Dermis microvascular lymphatic vessel endothelial cell (primary cell): ENCODE data around the gene NOTO. TPM values are rescaled to one million over a fixed set of nuclear protein-coding genes. Genes with fewer than 3 reads are reported as not detected.

Experiments used
- DNase-seq, 2 donors: peaks; one replicate each; pipeline versions ENCODE4 v3.0.0 to v3.0.0-alpha.2; 2010; ENCODE audit warnings: low read depth in 2 of 2
- total RNA-seq: library from RNA; depleted of rRNA; stranded (reverse); fragments of >200 nt; gene quantifications from 2 replicates; pipeline ENCODE4 v1.2.1, GENCODE V29; 2014

NOTO gene
- total RNA-seq, 1 donor from 2014 or later, result not detected

DNA sequence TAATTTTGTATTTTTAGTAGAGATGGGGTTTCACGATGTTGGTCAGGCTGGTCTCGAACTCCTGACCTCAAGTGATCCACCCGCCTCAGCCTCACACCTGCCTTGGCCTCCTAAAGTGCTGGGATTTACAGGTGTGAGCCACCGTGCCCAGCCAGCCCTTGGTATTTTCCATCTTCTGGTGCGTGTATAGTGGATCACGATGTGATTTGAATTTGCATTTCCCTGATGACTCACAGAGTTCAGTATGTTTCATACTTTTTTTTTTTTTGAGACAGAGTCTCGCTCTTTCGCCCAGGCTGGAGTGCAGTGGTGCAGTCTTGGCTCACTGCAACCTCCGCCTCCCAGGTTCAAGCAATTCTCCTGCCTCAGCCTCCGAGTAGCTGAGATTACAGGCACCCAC lies 2.1 kb upstream of the NOTO start:
- peak in 1 of 2 donors; percentile 8 for DNase-seq

DNA sequence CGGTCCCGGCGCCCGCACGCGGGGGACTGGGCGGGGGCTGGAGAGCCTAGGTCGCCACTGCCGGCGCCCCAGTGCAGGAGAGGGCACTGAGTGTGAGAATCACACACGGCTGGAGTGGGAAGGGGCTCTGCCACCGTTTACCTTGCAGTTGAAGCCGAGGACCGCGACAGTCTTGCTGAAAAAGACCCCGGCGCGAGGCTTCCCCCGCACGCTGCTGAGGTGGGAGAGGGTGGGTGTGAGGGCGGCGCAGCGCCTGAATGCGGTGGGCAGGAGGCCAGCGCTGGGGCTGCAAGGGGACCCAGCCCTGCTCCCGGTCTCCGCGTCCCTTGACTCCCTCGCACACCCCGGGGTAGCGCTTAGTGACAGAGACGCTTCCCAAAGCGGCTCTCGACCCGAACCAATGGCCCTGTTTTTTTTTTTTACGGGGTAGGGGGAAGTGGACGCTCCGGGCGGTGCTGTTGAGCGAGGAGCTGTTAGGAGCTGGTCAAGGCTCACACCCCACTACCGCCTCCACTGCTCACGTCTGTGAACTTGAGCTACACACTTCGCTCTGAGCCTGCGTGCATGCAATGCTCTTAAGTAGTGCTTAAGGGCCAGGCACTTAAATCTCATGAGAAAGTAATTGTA lies 794 bp downstream of the NOTO start:
- no peak for DNase-seq

DNA sequence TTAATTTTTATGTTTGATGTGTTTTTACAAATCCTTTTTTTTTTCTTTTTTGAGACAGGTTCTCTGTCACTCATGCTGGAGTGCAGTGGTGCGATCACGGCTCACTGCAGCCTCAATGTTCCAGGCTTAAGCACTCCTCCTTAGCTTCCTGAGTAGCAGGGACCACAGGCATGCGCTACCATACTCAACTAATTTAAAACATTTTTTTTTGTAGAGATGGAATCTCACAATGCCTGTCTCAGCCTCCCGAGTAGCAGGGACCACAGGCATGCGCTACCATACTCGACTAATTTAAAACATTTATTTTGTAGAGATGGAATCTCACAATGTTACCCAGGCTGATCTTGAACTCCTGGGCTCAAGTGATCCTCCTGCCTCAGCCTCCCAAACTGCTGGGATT lies 3.2 kb downstream of the NOTO start:
- DNase-seq, result no peak

DNA sequence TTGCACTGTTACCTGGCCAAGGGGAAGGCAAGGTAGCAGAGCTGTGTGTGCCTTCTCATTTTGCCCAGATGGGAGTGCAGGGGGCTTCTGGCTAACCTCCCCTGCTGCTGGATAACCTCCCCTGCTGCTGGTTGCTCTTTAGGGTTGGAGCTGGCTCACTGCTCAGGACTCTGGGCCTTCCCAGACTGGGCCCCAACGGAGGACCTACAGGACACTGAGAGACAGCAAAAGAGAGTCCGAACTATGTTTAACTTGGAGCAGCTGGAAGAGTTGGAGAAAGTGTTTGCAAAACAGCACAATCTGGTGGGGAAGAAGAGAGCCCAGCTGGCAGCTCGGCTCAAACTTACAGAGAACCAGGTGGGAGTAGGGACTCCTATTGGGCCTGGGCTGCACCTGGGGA lies 5.9 kb downstream of the NOTO start:
- DNase-seq, result no peak

DNA sequence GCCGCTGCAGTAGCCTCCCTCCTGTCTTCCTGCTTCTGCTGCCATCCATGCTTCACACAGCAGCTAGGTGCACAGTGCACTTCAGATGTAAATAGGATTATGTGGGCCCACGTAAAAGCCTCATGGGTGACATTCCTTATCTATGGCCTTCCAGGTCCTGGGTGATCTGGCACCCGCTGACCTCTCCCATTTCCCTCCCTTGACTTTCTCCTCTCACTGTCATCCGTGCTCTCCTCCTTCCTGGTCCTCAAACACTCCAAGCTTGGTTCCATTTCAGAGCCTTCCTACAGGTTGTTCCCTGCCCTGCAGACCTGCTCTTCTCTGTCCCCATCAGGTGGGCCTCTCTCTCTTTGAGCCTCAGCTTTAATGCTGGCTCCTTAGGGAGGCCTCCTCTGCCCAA lies 7.6 kb downstream of the NOTO start:
- DNase-seq, result no peak

DNA sequence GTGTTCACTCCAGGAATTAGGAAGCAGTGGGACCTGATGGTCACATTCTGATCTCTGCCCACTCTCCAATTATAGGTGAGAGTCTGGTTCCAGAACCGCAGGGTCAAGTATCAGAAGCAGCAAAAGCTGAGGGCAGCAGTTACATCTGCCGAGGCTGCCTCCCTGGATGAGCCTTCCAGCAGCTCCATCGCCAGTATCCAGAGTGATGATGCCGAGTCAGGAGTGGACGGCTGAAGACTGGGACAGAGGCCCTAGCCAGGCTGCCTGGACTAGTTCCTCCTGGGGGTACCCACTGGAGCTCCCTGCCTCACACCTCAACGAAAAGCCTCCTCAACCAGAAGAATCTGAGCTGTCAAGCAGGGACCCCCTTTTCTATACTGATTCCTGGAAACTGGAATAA lies 8.3 kb downstream of the NOTO start:
- DNase-seq, result no peak

DNA sequence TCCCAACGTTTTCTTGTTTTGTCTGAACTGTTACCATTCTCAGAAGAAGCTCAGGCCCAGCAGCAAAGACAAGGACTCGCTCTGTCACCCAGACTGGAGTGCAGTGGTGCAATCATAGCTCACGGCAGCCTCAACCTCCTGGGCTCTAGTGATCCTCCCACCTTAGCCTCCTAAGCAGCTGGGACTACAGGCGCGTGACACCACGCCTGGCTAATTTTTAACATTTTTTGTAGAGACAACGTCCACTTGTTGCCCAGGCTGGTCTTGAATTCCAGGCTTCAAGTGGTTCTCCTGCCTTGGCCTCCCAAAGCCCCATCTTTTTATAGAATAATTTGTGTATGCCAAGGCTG lies 9.7 kb downstream of the NOTO start:
- DNase-seq, result no peak

DNA sequence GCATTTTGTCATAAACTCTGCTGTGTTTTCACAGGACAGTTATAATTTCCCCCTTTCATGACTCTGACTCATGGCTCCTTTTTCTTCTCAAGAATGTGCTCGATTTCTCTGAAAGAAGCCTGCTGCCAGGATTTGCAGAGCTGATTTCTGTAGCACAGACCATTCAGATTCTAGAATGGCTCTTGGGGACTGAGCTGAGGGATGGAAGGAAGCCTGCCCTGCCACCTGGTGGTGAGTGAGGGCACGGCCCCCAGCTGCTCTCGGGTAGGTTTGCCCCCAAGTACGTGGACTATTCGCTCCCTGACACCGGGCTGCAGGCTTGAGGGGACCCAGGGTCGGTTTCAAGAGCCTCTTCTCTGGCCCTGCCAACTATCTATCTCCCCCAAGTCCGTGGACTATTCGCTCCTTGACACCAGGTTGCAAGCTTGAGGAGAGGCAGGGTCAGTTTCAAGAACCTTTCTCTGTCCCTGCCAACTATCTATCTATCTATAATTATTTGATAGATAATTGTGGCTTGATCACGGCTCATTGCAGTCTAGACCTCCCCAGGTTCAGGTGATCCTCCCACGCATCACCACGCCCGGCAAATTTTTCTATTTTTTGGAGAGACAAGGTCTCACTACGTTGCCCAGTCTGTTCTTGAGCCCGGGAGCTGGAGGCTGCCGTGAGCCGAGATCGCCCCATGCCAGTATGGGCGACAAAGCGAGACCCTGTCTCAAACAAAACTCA lies 10.2 kb downstream of the NOTO start:
- DNase-seq, result peak; percentile 34 to 74

DNA sequence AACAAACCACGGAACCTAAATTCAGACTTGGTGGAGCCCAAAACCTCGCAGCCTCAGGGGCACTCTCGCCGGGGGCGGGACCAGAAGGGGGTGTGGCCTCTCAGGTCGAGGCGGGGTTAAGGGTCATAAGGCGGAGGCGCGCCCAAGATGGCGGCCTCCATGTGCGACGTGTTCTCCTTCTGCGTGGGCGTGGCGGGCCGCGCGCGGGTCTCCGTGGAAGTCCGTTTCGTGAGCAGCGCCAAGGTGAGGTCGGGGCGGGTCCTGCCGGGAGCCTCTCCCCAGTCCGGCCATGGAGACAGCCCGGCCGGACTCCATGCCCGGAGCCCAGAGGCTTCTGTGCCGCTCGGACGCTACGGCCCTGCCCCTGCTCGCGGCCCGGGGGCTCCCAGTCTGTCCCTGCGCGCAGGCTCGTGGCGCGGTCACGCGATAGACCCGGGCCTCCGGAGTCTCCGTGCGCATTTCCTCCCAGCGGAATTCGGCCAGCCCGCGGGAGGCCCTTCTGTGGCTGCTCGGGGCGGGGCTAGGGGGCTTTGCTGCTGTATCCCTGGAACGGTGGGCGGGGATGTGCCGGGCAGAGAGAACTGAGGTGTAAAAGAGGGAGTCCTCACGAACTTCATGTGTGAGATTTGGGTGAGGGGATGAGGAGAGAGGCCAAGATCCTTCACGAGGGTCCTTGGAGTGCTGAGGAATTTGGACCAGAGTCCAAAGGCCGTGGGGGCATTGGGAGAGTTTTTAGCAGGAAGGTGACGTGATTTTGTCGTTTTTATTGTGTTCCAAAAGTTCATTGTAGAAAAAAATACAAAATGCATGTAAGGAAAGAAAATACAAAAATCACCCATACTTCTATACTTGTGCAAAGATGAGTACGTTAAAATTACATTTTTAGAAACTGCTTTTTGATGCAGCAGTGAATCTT lies 12.0 kb downstream of the NOTO start, which contains the start of gene SMYD5:
TSS of gene SMYD5 (plus strand) at position 126 of the 916 bp plus-strand sequence. CDS start at position 148, 22 bp downstream.
- peak; percentile 74 to 79 for DNase-seq

DNA sequence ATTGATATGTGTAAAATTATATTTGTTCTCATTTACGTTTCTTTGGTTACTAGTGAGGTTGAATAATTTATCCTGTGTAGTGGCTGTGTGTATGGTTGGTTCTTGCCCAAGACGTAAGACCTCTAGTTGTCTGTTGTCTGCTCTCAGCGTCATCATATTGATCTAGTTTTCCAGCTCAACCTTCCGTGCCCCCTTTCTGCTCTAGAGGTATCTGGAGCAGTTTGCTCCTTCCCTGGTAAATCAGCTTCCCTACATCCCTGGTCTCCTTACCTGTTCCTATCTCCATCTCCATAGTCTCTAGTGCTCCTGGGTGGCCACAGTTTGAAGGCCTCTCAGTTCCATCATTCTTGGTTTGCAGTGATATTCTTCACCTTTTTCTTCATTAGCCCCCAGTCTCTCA lies 12.9 kb downstream of the NOTO start:
- no peak for DNase-seq

DNA sequence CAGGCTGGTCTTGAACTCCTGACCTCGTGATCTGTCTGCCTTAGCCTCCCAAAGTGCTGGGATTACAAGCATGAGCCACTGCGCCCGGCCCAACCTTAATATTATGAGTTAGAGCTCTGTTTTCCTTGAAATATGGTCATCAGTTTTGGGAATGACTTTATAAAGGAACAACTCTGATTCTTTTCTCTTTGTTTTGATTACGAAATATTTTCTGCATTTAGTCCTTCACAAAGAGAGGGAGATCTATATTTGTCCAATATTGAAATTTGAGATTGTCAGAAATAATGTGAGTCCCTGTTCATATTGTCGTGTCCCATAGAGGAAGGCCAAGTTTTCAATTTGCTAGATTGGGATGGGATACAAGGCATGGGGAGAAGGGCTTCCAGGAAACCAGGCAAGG lies 14.8 kb downstream of the NOTO start:
- no peak for DNase-seq

DNA sequence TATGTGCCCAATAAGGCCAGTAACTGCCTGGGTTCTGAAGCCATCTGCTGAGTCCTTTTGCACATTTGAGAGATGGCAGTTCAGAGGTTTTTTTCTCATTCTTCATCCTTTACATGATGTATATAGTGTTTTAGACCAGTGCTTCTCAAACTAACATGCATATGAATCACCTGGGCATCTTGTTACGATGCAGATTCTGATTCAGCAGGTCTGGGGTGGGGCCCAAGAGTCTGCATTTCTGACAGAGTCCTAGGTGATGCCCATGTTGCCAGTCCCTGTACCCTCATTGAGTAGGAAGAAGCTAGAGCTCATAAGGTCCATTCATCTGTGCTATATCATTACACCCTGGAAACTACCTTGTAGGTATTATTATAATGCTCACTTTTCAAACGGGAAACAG lies 15.5 kb downstream of the NOTO start:
- no peak for DNase-seq

DNA sequence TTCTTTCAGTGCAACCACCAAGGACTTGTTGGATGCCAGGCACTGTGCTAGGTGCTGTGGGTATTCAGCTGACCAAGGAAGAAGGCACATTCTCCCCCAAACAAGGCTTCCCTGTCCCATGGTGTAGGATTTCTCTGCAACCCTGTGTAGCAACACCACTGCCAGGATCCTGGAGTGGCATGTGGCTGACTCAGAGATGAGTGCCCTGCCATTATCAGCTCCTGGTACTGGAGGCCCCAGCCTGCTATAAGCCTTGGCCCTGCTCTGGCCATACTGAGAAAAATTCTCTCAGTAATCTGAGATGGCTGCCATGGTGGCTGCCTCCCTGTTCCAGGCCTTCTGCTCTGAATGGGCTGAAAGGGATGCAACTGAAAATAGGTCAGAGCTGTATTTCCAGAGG lies 15.9 kb downstream of the NOTO start:
- DNase-seq, result no peak

DNA sequence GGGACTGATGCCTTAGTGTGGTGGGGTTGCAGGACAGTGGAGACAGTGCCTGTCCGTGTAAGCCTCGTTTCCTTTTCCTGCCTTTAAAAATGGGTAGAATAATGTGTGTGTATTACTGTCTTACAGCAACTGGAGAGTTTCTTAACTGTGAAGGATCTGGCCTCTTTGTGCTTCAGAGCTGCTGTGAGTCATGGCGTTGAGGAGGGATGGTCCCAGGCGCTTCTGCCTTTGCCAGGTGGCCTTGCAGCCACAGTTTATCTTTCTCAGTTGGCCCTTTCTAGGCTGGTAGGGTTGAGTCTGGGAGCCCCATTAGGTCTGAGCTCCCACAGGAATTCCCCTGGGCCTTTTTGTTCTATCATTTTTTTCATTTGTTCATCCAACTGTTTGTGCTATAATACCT lies 21.4 kb downstream of the NOTO start:
- DNase-seq, result no peak

DNA sequence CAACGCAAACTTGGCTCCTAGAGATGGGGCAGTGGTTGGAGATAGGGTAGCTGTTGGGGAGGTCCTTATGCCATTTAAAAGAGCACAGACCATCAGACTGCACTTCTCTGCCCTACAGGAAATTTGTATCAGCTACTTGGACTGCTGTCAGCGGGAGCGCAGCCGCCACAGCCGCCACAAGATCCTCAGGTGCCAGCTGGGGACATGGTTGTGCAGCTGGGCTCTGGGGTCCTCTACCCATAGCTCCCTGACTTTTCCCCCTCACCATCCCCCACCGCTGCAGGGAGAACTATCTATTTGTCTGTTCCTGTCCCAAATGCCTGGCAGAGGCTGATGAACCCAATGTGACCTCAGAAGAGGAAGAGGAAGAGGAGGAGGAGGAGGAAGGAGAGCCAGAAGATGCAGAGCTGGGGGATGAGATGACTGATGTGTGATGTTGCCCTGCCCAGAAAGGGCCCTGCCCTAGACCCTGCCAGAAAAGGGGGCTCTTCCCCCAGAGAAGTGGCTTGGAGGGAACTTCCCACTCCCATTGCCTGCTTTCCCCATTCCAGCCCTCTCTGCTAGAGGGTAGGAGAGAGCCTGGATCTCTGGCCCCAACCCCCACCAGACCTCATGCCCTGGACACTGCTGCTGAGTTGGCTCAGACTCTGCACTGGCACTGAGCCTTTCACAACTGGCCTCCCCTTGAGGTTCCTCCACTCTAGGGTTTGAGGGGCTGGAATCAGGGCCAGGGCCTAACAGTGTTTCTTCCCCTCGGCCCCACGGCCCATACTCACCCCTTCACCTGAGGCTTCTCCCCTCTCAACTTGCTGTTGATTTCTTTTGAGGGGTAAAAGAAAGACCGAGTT lies 23.4 kb downstream of the NOTO start:
- no peak for DNase-seq

DNA sequence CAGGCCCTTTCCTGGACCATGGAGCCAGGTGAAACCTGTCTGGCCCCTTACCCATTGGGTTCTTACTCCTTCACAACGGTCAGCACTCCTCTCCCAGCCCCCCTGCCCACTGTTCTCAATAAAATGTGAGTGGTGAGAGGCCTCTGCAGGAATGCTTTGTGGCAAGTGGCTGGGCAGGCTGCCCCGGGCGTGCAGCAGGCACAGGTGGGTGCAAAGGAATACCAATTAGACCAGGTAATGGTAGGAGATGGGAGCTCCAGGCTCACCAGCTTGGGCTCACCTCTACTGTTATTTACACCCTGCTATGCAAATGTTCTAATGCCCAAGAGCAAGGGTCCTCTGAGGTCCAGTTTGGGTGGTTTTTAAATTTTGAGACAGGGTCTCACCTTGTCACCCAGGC lies 24.7 kb downstream of the NOTO start:
- no peak for DNase-seq

DNA sequence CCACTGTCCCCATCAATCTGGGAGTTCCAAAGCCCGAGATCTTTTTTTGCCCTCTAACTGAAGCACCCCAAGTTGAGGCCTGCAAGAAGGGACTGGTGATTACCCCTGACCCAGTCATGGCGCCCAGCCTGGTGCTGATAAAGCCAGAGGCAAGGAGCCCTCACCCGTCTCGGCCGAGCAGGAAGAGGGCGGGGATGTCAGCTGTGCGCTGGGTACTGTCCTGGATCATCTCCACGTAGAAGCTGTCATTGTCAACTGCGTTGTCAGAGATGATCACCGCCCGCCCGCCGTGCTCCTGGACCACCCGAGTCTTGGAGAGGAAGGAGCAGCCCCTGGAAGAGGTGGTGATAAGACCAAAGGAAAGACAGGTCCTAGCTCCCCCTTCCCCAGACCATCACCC lies 26.3 kb downstream of the NOTO start:
- no peak for DNase-seq

DNA sequence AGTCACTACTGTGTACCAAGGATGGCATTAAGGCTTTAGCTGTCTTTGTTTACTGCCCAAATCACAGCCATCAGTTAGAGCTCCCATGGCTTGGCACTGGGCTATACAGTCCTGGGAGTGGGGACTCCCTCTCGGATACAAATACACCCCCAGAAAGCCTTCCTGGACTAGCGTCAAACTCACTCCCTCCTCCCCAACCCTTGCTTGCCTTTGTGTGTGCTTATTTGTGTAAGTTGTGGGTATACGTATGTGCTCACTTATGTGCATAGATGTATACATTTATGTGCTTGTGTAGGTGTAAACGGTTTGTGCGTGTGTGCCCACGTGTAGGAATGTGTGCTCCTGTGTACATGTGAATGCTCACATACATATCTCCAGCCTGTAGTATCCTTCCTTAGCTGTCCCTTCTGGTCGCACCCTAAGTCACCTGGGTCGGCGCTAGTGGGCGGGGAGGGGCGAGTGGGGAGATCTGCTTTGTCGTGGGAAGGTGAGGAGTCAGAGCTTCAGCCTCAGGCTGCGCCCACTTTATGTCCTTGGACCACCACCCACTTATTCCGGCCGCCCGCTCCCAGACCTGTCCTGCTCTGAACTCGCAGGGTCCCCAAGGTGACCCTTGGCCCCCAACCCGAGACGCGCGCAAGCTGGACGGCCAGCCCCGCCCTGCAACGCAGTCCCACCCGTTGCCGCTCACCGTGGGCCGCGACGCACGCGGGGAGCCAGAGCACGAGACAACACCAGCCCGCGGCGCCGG lies 30.2 kb downstream of the NOTO start:
- peak in 1 of 2 donors; percentile 31 for DNase-seq

DNA sequence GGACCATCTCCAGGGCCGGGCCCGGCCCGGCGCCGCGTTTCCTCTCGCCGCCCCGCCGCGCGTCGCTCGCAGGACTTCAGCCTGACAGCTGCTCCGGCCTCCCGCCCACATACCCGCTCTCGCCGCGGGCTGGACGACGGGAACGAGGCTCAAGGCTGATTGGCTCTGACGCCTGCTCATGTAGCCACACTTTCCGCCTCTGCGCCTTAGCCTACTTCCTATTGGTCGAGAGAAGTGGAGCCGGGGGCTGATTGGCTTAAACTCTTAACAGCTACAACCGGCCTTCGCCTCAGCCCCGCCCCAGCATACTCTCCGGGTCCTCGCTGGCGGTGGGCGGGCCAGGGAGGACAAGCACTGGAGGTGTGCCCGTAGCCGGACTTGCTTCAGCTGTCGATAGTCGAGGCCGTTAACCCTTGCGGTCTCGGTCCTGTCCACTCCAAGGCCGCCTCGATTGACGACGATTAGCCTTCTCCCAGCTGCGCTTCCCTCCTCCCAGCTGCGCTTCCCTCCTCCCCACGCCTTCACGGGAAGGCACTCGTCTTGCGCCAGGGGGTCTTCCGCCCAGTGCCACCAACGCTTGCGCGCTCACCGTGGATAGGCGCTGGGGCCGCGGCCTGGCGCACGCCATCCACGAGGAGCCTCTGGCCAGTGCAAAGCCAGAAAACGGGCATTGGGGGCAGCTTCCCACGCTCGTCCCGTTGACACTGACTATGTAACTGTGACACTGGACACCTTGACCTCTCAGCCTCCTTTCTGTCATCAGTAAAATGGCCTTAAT lies 31.0 kb downstream of the NOTO start, which contains the start of gene PRADC1:
TSS of gene PRADC1 (minus strand) at position 86 of the 778 bp plus-strand sequence. CDS start at position 7, 79 bp downstream.
- DNase-seq, result peak; percentile 99 to 100
